HUES6 (cell line): ENCODE results near the gene CERK.

Source experiments
- H3K27ac ChIP-seq: 2 replicates; pipeline ENCODE4 v1.7.0; 2013; ENCODE audit warnings: low read depth, mild to moderate bottlenecking, low read length, inconsistent platforms
- H3K27me3 ChIP-seq: 2 replicates; pipeline ENCODE4 v1.6.1; 2013; ENCODE audit warnings: low read length; ENCODE audit not compliant: control insufficient read depth, insufficient read depth
- H3K36me3 ChIP-seq: 2 replicates; pipeline ENCODE4 v1.6.1; 2013; ENCODE audit warnings: low read length; ENCODE audit not compliant: control insufficient read depth, insufficient read depth
- H3K4me1 ChIP-seq: 2 replicates; pipeline ENCODE4 v1.6.1; 2013; ENCODE audit warnings: low read length; ENCODE audit not compliant: control insufficient read depth, insufficient read depth
- H3K4me3 ChIP-seq: 2 replicates; pipeline ENCODE4 v1.5.1; 2013; ENCODE audit warnings: low read depth, low read length
- H3K9ac ChIP-seq: one replicate; pipeline ENCODE4 v1.6.1; 2013; ENCODE audit warnings: mild to moderate bottlenecking, low read length
- H3K9me3 ChIP-seq: 2 replicates; pipeline ENCODE4 v1.6.1; 2013; ENCODE audit warnings: low read depth, low read length; ENCODE audit not compliant: control insufficient read depth, insufficient read depth

Gene CERK

GRCh38 chr22:46674906-46675305 lies 63.1 kb downstream of the CERK start:
- no peaks in the 10 kb centered on the region for H3K27me3 ChIP-seq
- H3K4me3 ChIP-seq = no peak overlapping the region
- no peaks in the 10 kb centered on the region for H3K9me3 ChIP-seq
- H3K9ac ChIP-seq = no peak overlapping the region
- H3K27ac ChIP-seq = no peak overlapping the region
- H3K4me1 ChIP-seq = no peaks in the 10 kb centered on the region
- peaks cover 26% of the 10 kb centered on the region for H3K36me3 ChIP-seq

- no peaks in the 10 kb centered on the region for H3K27me3 ChIP-seq
- H3K9me3 ChIP-seq = no peaks in the 10 kb centered on the region
- no peak overlapping the region for H3K9ac ChIP-seq
- no peaks in the 10 kb centered on the region for H3K4me1 ChIP-seq
- no peak overlapping the region for H3K27ac ChIP-seq
- H3K4me3 ChIP-seq = no peak overlapping the region
- peaks cover 26% of the 10 kb centered on the region for H3K36me3 ChIP-seq
These were observed 63.7 kb downstream of the CERK start for GRCh38 chr22:46674367-46674781.

GRCh38 chr22:46673662-46674236 lies 64.3 kb downstream of the CERK start:
- Histone ChIP-seq H3K36me3 (peaks cover 27% of the 10 kb centered on the region), H3K27me3 (no peaks in the 10 kb centered on the region), H3K9ac (no peak overlapping the region), H3K9me3 (no peaks in the 10 kb centered on the region), H3K4me3 (no peak overlapping the region), H3K4me1 (no peaks in the 10 kb centered on the region), H3K27ac (no peak overlapping the region)

GRCh38 chr22:46673205-46673604 lies 64.8 kb downstream of the CERK start:
- Histone ChIP-seq H3K27ac (no peak overlapping the region), H3K36me3 (peaks cover 30% of the 10 kb centered on the region), H3K27me3 (no peaks in the 10 kb centered on the region), H3K9me3 (no peaks in the 10 kb centered on the region), H3K4me1 (no peaks in the 10 kb centered on the region), H3K9ac (no peak overlapping the region), H3K4me3 (no peak overlapping the region)

GRCh38 chr22:46672731-46673130 lies 65.3 kb downstream of the CERK start:
- H3K27ac ChIP-seq = no peak overlapping the region
- no peaks in the 10 kb centered on the region for H3K9me3 ChIP-seq
- H3K9ac ChIP-seq = no peak overlapping the region
- H3K4me1 ChIP-seq = no peaks in the 10 kb centered on the region
- no peaks in the 10 kb centered on the region for H3K27me3 ChIP-seq
- H3K36me3 ChIP-seq = peaks cover 30% of the 10 kb centered on the region
- no peak overlapping the region for H3K4me3 ChIP-seq

GRCh38 chr22:46671824-46672432 lies 66.1 kb downstream of the CERK start:
- H3K9ac ChIP-seq = no peak overlapping the region
- no peak overlapping the region for H3K4me3 ChIP-seq
- no peaks in the 10 kb centered on the region for H3K9me3 ChIP-seq
- H3K4me1 ChIP-seq = no peaks in the 10 kb centered on the region
- no peaks in the 10 kb centered on the region for H3K27me3 ChIP-seq
- peaks cover 36% of the 10 kb centered on the region for H3K36me3 ChIP-seq
- no peak overlapping the region for H3K27ac ChIP-seq

GRCh38 chr22:46669201-46669600 lies 68.9 kb downstream of the CERK start:
- Histone ChIP-seq H3K9me3 (no peaks in the 10 kb centered on the region), H3K27me3 (no peaks in the 10 kb centered on the region), H3K9ac (no peak overlapping the region), H3K4me3 (no peak overlapping the region), H3K27ac (no peak overlapping the region), H3K36me3 (peaks cover 41% of the 10 kb centered on the region), H3K4me1 (no peaks in the 10 kb centered on the region)

- Histone ChIP-seq H3K36me3 (peaks cover 33% of the 10 kb centered on the region), H3K9ac (no peak overlapping the region), H3K27ac (no peak overlapping the region)
These were observed 69.9 kb downstream of the CERK start for GRCh38 chr22:46668116-46668515.

GRCh38 chr22:46667245-46667623 lies 70.8 kb downstream of the CERK start:
- H3K9ac ChIP-seq = no peak overlapping the region
- no peaks in the 10 kb centered on the region for H3K9me3 ChIP-seq
- H3K27me3 ChIP-seq = no peaks in the 10 kb centered on the region
- H3K4me3 ChIP-seq = no peak overlapping the region
- no peak overlapping the region for H3K27ac ChIP-seq
- peaks cover 9% of the 10 kb centered on the region; the same call in 1 of the 2 replicates for H3K4me1 ChIP-seq
- peaks cover 29% of the 10 kb centered on the region for H3K36me3 ChIP-seq

More at GRCh38 chr22:46668116-46668515, 69.9 kb downstream of the CERK start:
- H3K27me3 ChIP-seq = no peaks in the 10 kb centered on the region
- H3K4me3 ChIP-seq = no peak overlapping the region
- peaks cover under 1% of the 10 kb centered on the region; the same call in 1 of the 2 replicates for H3K4me1 ChIP-seq
- no peaks in the 10 kb centered on the region for H3K9me3 ChIP-seq

- H3K9me3 ChIP-seq = no peaks in the 10 kb centered on the region
- H3K9ac ChIP-seq = no peak overlapping the region
- H3K27ac ChIP-seq = no peak overlapping the region
- peaks cover 11% of the 10 kb centered on the region; the same call in 1 of the 2 replicates for H3K4me1 ChIP-seq
- H3K27me3 ChIP-seq = no peaks in the 10 kb centered on the region
- no peak overlapping the region for H3K4me3 ChIP-seq
- H3K36me3 ChIP-seq = peaks cover 29% of the 10 kb centered on the region
These were observed 71.3 kb downstream of the CERK start for GRCh38 chr22:46666577-46667244.

GRCh38 chr22:46665751-46666280 lies 72.2 kb downstream of the CERK start:
- H3K36me3 ChIP-seq = peaks cover 29% of the 10 kb centered on the region

More at GRCh38 chr22:46665751-46666280, 72.2 kb downstream of the CERK start:
- Histone ChIP-seq H3K4me1 (peaks cover 11% of the 10 kb centered on the region; the same call in 1 of the 2 replicates), H3K27me3 (no peaks in the 10 kb centered on the region), H3K9me3 (no peaks in the 10 kb centered on the region), H3K4me3 (no peak overlapping the region), H3K9ac (no peak overlapping the region), H3K27ac (no peak overlapping the region)
